GM12891 (cell line): ENCODE measurements around the gene DIP2B.
"Not testable (repeated sequence)": the region's sequence is repeated elsewhere in the genome, so short reads cannot be mapped to it uniquely, and the experiment has no call there.

Source experiments
- DNase-seq: peaks from one replicate; pipeline ENCODE4 v3.0.0; 2011; ENCODE audit warnings: low spot score; ENCODE audit not compliant: insufficient read length
- FAIRE-seq: peaks from 2 replicates; lab custom pipeline; 2011; peaks lifted over from hg19 to GRCh38; lab: Jason Lieb, UNC
- PAX5 ChIP-seq: IDR thresholded peaks from 2 replicates; pipeline ENCODE4 v1.6.1; 2011; ENCODE audit warnings: low read length, moderate library complexity, mild to moderate bottlenecking; ENCODE audit not compliant: insufficient read depth, severe bottlenecking
- POLR2A ChIP-seq: IDR thresholded peaks from 2 replicates; pipeline ENCODE4 v1.6.1; 2011; ENCODE audit warnings: low read depth, low read length, control low read depth
- POLR2AphosphoS5 ChIP-seq: IDR thresholded peaks from 2 replicates; pipeline ENCODE4 v1.6.1; 2011; ENCODE audit warnings: low read depth, low read length, control low read depth
- POU2F2 ChIP-seq: IDR thresholded peaks from 2 replicates; pipeline ENCODE4 v1.6.1; 2011; ENCODE audit warnings: low read depth, mild to moderate bottlenecking, control low read depth, low read length, moderate library complexity
- SPI1 ChIP-seq: IDR thresholded peaks from 2 replicates; pipeline ENCODE4 v1.6.1; 2011; ENCODE audit warnings: low read depth, low read length, control low read depth
- TAF1 ChIP-seq: IDR thresholded peaks from 2 replicates; pipeline ENCODE4 v1.6.1; 2011; ENCODE audit warnings: low read depth, low read length, control low read depth

The DIP2B gene

GRCh38 chr12:50678650-50679365 lies 174.0 kb downstream of the DIP2B start:
- FAIRE-seq (no peak), DNase-seq (no peak)
- TF ChIP-seq POLR2A (no peak), POLR2AphosphoS5 (no peak), PAX5 (no peak), SPI1 (no peak), POU2F2 (no peak)

GRCh38 chr12:50679612-50680011 lies 174.8 kb downstream of the DIP2B start:
- TF ChIP-seq SPI1 (no peak), POLR2A (no peak), POLR2AphosphoS5 (no peak), TAF1 (no peak), POU2F2 (no peak), PAX5 (no peak)
- FAIRE-seq (no peak), DNase-seq (no peak)

- DNase-seq, FAIRE-seq: not testable (repeated sequence)
These were observed 176.3 kb downstream of the DIP2B start for GRCh38 chr12:50681064-50681463.

- no peak for FAIRE-seq
- no peak for TF ChIP-seq POLR2AphosphoS5
- no peak for TF ChIP-seq SPI1
- no peak for TF ChIP-seq POU2F2
- TF ChIP-seq TAF1: no peak
- TF ChIP-seq POLR2A: no peak
- no peak for TF ChIP-seq PAX5
- DNase-seq: no peak
These were observed 180.9 kb downstream of the DIP2B start for GRCh38 chr12:50685641-50686040.

- FAIRE-seq (no peak), DNase-seq (no peak)
- TF ChIP-seq PAX5 (no peak), POU2F2 (no peak), SPI1 (no peak), POLR2A (no peak), TAF1 (no peak), POLR2AphosphoS5 (no peak)
These were observed 181.6 kb downstream of the DIP2B start for GRCh38 chr12:50686406-50686805.

GRCh38 chr12:50686976-50687375 lies 182.2 kb downstream of the DIP2B start:
- TF ChIP-seq POLR2A: no peak
- DNase-seq: no peak

GRCh38 chr12:50689437-50689836 lies 184.7 kb downstream of the DIP2B start:
- FAIRE-seq (no peak), DNase-seq (no peak)
- TF ChIP-seq POLR2AphosphoS5 (no peak), POLR2A (no peak), POU2F2 (no peak), TAF1 (no peak), SPI1 (no peak), PAX5 (no peak)

More at GRCh38 chr12:50686976-50687375, 182.2 kb downstream of the DIP2B start:
- FAIRE-seq: no peak

GRCh38 chr12:50690925-50691324 lies 186.1 kb downstream of the DIP2B start:
- TF ChIP-seq POLR2A: no peak
- no peak for TF ChIP-seq POLR2AphosphoS5
- no peak for TF ChIP-seq TAF1
- no peak for FAIRE-seq
- DNase-seq: no peak

- DNase-seq (no peak), FAIRE-seq (no peak)
- no peak for TF ChIP-seq POLR2A
- TF ChIP-seq TAF1: no peak
- TF ChIP-seq SPI1: no peak
- no peak for TF ChIP-seq POLR2AphosphoS5
These were observed 191.2 kb downstream of the DIP2B start for GRCh38 chr12:50695961-50696360.

GRCh38 chr12:50696931-50697330 lies 192.1 kb downstream of the DIP2B start:
- TF ChIP-seq POLR2A (no peak), POU2F2 (no peak), TAF1 (no peak), PAX5 (no peak), SPI1 (no peak), POLR2AphosphoS5 (no peak)
- FAIRE-seq: no peak
- DNase-seq: no peak

GRCh38 chr12:50699154-50699553 lies 194.4 kb downstream of the DIP2B start:
- no peak for FAIRE-seq
- TF ChIP-seq SPI1: no peak
- TF ChIP-seq POLR2AphosphoS5: no peak
- TF ChIP-seq PAX5: no peak
- TF ChIP-seq POU2F2: no peak
- TF ChIP-seq POLR2A: no peak
- no peak for TF ChIP-seq TAF1
- no peak for DNase-seq
